Karpas-422 (cell line): Measurements from ENCODE around the gene STMN1. TPM values are rescaled to one million over a fixed set of nuclear protein-coding genes. Genes with fewer than 3 reads are reported as not detected.
"Not testable (repeated sequence)": the region's sequence is repeated elsewhere in the genome, so short reads cannot be mapped to it uniquely, and the experiment has no call there.

Experiments used
- DNase-seq: peaks from one replicate; pipeline ENCODE4 v3.0.0-alpha.2; 2015
- H2AFZ ChIP-seq: fragments of 200-600 bp; sonication (generic); 2 replicates; pipeline ENCODE4 v1.6.1; 2014; ENCODE audit warnings: antibody characterized with exemption, low read length, mixed read lengths
- H3K27ac ChIP-seq: fragments of 200-600 bp; sonication (generic); 2 replicates; pipeline ENCODE4 v1.5.1; 2014; ENCODE audit warnings: mild to moderate bottlenecking, low read length, moderate library complexity
- H3K27me3 ChIP-seq: fragments of 200-600 bp; sonication (generic); 2 replicates; pipeline ENCODE4 v1.6.1; 2014; ENCODE audit warnings: low read length, mixed read lengths
- H3K36me3 ChIP-seq: fragments of 200-600 bp; sonication (generic); 2 replicates; pipeline ENCODE4 v1.6.1; 2014; ENCODE audit warnings: low read length, mixed read lengths; ENCODE audit not compliant: insufficient read depth
- H3K4me1 ChIP-seq: fragments of 200-600 bp; sonication (generic); 2 replicates; pipeline ENCODE4 v1.6.1; 2014; ENCODE audit warnings: mild to moderate bottlenecking, low read length, mixed read lengths
- H3K4me2 ChIP-seq: fragments of 200-600 bp; sonication (generic); 2 replicates; pipeline ENCODE4 v1.6.1; 2014; ENCODE audit warnings: low read length, low read depth, mild to moderate bottlenecking; ENCODE audit not compliant: poor library complexity, severe bottlenecking
- H3K4me3 ChIP-seq: fragments of 200-600 bp; sonication (generic); 2 replicates; pipeline ENCODE4 v1.5.1; 2014; ENCODE audit warnings: mild to moderate bottlenecking, antibody characterized with exemption, low read length, mixed read lengths
- H3K79me2 ChIP-seq: fragments of 200-600 bp; sonication (generic); 2 replicates; pipeline ENCODE4 v1.6.1; 2014; ENCODE audit warnings: mild to moderate bottlenecking, low read length, mixed read lengths
- H3K9ac ChIP-seq: fragments of 200-600 bp; sonication (generic); 2 replicates; pipeline ENCODE4 v1.6.0; 2014; ENCODE audit warnings: low read length
- H3K9me2 ChIP-seq: fragments of 200-600 bp; sonication (generic), shearing (Covaris generic); replicated peaks from 2 replicates; pipeline ENCODE4 v1.6.0; 2014; ENCODE audit warnings: mild to moderate bottlenecking, low read length, moderate library complexity; ENCODE audit not compliant: insufficient read depth
- H3K9me3 ChIP-seq: fragments of 300-700, 200-600 bp; sonication (generic); 2 replicates; pipeline ENCODE4 v1.6.1; 2014; ENCODE audit warnings: low read length, mixed read lengths
- H4K20me1 ChIP-seq: fragments of 200-600 bp; sonication (generic); 2 replicates; pipeline ENCODE4 v1.6.1; 2014; ENCODE audit warnings: mild to moderate bottlenecking, antibody characterized with exemption, low read length, low read depth; ENCODE audit not compliant: insufficient read depth
- total RNA-seq: library from RNA; depleted of rRNA; stranded (reverse); fragments of >200 nt; shearing (Covaris generic); gene quantifications from 2 replicates; pipeline ENCODE4 v1.2.3, GENCODE V29; 2014; ENCODE audit warnings: low replicate concordance

The STMN1 gene
- total RNA-seq, 1 experiment from 2014 or later: 173 TPM

DNA sequence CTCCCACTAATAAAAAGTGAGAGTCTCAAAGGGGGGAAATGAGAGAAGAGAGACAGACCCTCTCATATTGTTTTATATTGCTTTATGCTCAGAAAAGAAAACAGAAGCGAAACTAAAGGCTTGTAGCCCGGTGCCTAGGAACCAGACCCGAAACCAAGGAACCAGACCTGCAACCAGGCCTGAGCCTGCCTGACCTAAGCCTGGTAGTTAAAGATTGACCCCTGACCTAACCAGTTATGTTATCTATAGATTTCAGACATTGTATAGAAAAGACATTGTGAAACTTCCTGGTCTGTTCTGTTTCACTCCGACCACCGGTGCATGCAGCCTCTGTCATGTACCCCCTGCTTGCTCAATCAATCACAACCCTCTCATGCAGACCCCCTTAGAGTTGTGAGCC is 37.3 kb upstream of the STMN1 start:
- not testable (repeated sequence) for H3K9me2 ChIP-seq, DNase-seq, H4K20me1 ChIP-seq, H3K4me2 ChIP-seq, H3K9me3 ChIP-seq, H3K9ac ChIP-seq, H3K36me3 ChIP-seq, H2AFZ ChIP-seq, H3K4me1 ChIP-seq, H3K27ac ChIP-seq, H3K79me2 ChIP-seq, H3K4me3 ChIP-seq, H3K27me3 ChIP-seq

DNA sequence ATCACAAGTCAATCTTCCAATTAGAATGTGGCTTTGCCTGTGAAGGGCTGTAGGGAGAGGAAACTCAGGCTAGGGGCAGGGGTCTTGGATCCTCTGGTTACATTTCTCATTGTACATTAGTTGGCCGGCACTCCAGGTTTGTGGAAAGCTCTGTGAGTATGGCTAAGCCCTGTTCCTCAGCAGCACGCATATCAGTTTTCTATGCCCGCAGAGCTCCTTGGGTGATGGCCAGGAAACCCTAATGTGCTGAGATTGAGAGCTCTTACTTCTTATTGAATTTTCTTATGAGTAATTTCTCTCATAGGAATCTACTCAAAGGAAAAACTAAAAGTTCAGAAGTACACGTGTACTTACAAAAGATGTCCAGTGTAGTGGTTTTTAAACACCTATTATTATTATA is 30.7 kb upstream of the STMN1 start:
- Histone ChIP-seq H3K79me2 (no peaks in the 10 kb centered on the region), H3K9me3 (no peaks in the 10 kb centered on the region), H3K9me2 (no peaks in the 10 kb centered on the region), H3K4me2 (no peak overlapping the region), H3K9ac (no peak overlapping the region), H3K27me3 (no peaks in the 10 kb centered on the region), H3K4me1 (no peaks in the 10 kb centered on the region), H2AFZ (no peak overlapping the region), H3K4me3 (no peak overlapping the region), H3K27ac (no peak overlapping the region), H3K36me3 (no peaks in the 10 kb centered on the region), H4K20me1 (no peaks in the 10 kb centered on the region)
- no peak for DNase-seq

DNA sequence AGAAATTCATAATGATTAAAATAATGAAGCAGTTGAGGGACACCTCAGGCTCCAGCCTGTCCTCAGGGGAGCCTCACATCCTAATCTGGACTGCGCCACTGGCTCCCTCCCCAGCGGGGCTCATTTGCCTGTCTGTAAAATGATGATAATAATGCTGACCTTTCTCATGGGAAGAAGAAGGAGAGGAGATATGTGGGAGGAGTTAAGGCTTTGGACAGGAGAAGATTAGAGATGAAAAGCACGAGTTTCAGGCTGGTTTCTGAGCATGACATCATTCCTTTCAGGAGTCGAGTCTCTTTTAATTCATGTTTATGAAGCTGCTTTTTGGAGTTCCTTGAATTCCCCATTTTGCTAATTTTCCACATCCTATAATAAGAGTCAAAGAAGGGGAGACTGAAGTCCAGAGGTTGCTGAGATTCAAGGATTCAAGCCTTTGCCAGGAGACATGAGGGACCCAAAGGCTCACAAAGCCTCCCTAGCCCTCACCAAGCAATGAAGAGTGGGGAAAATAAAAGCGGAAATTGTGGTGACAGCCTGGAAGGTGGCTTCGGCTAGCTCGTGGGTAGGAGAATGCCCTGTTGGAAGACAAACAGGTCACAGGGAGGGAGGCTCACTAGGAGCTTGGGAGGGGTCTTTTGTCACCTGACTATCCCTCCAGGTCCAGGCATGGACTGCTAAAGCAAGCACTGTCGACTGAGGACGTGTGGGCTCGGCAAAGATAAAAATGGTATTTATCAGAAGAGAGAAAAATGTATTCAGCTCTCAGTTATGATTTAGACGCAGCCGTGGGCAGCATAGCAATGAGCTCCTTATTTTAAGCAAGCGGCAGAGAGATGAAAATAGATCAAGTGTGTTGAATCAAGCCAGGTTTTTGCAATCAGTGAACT is 27.5 kb upstream of the STMN1 start:
- H3K27ac ChIP-seq: no peak overlapping the region
- H3K4me2 ChIP-seq: no peak overlapping the region
- no peak for DNase-seq
- H3K9me2 ChIP-seq: no peaks in the 10 kb centered on the region
- no peaks in the 10 kb centered on the region for H4K20me1 ChIP-seq
- H3K4me1 ChIP-seq: peaks cover 4% of the 10 kb centered on the region; the same call in 1 of the 2 replicates
- no peaks in the 10 kb centered on the region for H3K27me3 ChIP-seq
- no peaks in the 10 kb centered on the region for H3K36me3 ChIP-seq
- no peak overlapping the region for H3K4me3 ChIP-seq
- no peaks in the 10 kb centered on the region for H3K79me2 ChIP-seq
- H2AFZ ChIP-seq: no peak overlapping the region
- H3K9ac ChIP-seq: no peak overlapping the region
- H3K9me3 ChIP-seq: no peaks in the 10 kb centered on the region

DNA sequence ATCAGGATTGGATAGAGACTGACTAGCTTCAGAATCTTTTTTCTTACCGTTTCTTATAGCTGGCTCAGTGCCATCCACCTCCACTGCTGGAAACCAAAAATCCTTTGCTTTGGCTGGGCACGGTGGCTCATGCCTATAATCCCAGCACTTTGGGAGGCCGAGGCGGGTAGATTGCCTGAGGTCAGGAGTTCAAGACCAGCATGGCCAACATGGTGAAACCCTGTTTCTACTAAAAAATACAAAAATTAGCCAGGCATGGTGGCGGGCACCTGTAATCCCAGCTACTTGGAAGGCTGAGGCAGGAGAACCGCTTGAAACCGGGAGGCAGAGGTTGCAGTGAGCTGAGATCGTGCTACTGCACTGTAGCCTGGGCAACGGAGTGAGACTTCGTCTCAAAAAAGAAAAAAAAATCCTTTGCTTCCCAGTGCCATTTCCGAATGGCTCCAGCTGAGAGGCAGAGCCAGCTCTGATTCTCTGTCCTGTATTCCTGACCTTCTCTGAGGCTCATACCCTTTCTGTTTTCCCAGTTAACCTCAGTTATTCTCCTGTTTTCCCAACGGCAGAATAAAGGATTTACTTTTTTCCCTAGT is 26.7 kb upstream of the STMN1 start:
- H3K27me3 ChIP-seq, H3K4me1 ChIP-seq, H3K9me3 ChIP-seq, H2AFZ ChIP-seq, H3K4me3 ChIP-seq, H3K79me2 ChIP-seq, H3K36me3 ChIP-seq, DNase-seq, H4K20me1 ChIP-seq, H3K9me2 ChIP-seq, H3K4me2 ChIP-seq, H3K27ac ChIP-seq, H3K9ac ChIP-seq: not testable (repeated sequence)

DNA sequence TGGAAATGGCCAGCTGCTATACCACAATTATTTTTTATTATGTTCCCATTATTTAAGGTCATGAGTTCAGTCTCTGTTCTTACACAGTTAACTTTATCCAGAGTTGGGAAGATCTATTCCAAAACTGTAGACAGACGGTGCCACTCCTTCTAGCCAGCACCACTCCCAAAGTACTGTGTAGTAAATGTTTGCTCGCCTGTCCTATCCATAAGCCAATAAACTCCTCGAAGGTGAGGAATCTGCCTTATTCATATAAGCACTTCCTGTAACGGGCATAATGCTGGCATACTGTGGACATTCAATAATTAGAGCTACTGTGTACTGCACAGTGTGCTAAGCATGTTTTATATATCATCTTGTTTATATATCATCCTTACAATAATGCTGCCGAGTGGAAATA is 26.1 kb upstream of the STMN1 start:
- no peaks in the 10 kb centered on the region for H3K36me3 ChIP-seq
- H3K9me2 ChIP-seq: no peaks in the 10 kb centered on the region
- H3K4me2 ChIP-seq: no peak overlapping the region
- peaks cover 4% of the 10 kb centered on the region; the same call in 1 of the 2 replicates for H3K4me1 ChIP-seq
- H3K79me2 ChIP-seq: no peaks in the 10 kb centered on the region
- H3K4me3 ChIP-seq: no peak overlapping the region
- DNase-seq: no peak
- no peaks in the 10 kb centered on the region for H3K27me3 ChIP-seq
- H4K20me1 ChIP-seq: no peaks in the 10 kb centered on the region
- no peak overlapping the region for H2AFZ ChIP-seq
- H3K9ac ChIP-seq: no peak overlapping the region
- no peaks in the 10 kb centered on the region for H3K9me3 ChIP-seq
- H3K27ac ChIP-seq: no peak overlapping the region

DNA sequence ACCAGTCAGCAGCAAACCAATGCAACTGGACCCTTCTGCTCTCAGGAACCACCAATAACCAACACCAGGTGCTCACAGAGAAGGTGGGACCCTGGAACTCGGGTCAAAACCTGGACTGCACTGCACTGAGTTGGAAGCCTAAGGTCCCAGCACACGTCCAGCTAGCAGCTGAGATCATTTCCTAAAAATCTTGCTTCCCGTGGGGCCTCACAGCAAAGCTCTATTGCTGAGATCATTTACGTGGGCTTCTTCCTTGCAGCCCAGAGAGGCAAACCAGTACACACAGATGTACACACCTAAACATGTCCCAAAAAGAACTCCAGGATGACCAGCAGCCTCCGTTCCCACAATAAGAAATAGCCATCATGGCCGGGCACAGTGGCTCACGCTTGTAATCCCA is 22.8 kb upstream of the STMN1 start:
- H3K9ac ChIP-seq: no peak overlapping the region
- H3K4me2 ChIP-seq: no peak overlapping the region
- H3K36me3 ChIP-seq: no peaks in the 10 kb centered on the region
- no peak for DNase-seq
- H3K4me3 ChIP-seq: no peak overlapping the region
- H4K20me1 ChIP-seq: no peaks in the 10 kb centered on the region
- peaks cover 4% of the 10 kb centered on the region; the same call in 1 of the 2 replicates for H3K4me1 ChIP-seq
- H2AFZ ChIP-seq: no peak overlapping the region
- H3K9me2 ChIP-seq: no peaks in the 10 kb centered on the region
- no peak overlapping the region for H3K27ac ChIP-seq
- H3K79me2 ChIP-seq: no peaks in the 10 kb centered on the region
- no peaks in the 10 kb centered on the region for H3K9me3 ChIP-seq
- no peaks in the 10 kb centered on the region for H3K27me3 ChIP-seq

DNA sequence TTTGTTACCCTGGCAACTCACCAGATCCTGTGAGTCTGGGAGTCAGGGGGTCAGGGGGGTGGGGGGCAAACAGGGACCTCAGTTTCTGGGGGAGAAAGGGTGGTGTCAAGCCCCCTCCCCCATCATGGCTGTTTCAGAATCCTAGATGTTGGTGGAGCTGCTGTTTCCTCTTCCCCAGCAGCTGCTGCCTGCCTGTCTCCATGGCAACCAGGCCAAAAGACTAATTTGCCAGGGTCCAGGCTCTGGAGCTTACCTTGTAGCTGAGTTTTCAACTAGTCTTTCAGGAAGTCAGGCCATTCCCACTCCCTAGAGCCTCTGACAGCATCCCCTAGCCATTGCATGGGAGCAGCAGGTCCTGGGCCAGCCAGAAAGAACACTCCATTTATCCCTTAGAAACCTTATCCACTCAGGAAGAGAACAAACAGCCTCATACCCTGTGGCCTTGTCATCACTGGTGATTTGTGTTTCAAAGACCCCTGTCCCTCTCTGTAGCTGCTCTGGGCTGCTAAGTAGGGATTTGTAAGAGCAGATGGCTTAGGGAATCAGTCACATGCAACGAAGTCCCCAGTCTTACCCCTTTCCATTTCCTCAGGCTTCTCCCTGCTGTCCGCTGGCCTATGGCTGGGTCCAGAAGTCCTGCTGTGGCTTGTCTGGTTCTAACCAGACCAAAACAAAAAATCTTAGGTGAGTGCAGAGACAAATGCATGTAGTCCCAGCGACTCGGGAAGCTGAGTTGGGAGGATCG is 21.5 kb upstream of the STMN1 start:
- Histone ChIP-seq H3K79me2 (no peaks in the 10 kb centered on the region), H3K27me3 (no peaks in the 10 kb centered on the region), H3K36me3 (no peaks in the 10 kb centered on the region), H3K4me1 (peaks cover 4% of the 10 kb centered on the region; the same call in 1 of the 2 replicates), H3K9ac (no peak overlapping the region), H4K20me1 (no peaks in the 10 kb centered on the region), H3K27ac (no peak overlapping the region), H3K9me3 (no peaks in the 10 kb centered on the region), H3K4me3 (no peak overlapping the region), H3K9me2 (no peaks in the 10 kb centered on the region), H3K4me2 (no peak overlapping the region), H2AFZ (no peak overlapping the region)
- DNase-seq: peak; percentile 47
